GM10266 (cell line): ENCODE measurements around the gene JAZF1.
"Not testable (repeated sequence)": the region's sequence is repeated elsewhere in the genome, so short reads cannot be mapped to it uniquely, and the experiment has no call there.

Experiments used
- DNase-seq: peaks from one replicate; pipeline ENCODE4 v3.0.0; 2012; ENCODE audit errors: extremely low spot score
- TF ChIP-seq, protein P1 (sequence below): IDR thresholded peaks from 2 replicates; pipeline ENCODE4 v1.5.1; 2012; ENCODE audit warnings: mild to moderate bottlenecking, low read depth; ENCODE audit not compliant: control insufficient read depth, insufficient read depth; ENCODE audit errors: missing control alignments

Gene JAZF1

DNA sequence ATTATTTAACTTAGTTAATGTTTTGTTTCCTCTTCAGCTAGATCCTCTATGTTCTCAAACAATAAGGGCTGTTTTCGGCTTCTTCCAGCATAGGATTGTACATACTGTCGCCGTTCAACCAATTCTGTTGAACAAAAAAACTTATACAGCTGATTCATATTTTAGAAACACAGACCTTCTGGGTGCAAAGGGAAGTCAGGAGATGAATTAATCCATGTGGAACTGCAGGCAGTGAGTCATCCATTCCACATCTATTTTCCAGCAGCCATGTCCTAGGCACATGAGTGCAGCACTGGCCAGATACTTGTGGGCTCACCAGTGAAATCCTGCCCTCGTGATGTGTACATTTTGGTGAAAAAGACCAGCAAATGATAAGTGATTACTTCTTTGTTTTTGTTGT, 163.2 kb downstream of the JAZF1 start:
- TF ChIP-seq, protein P1, sequence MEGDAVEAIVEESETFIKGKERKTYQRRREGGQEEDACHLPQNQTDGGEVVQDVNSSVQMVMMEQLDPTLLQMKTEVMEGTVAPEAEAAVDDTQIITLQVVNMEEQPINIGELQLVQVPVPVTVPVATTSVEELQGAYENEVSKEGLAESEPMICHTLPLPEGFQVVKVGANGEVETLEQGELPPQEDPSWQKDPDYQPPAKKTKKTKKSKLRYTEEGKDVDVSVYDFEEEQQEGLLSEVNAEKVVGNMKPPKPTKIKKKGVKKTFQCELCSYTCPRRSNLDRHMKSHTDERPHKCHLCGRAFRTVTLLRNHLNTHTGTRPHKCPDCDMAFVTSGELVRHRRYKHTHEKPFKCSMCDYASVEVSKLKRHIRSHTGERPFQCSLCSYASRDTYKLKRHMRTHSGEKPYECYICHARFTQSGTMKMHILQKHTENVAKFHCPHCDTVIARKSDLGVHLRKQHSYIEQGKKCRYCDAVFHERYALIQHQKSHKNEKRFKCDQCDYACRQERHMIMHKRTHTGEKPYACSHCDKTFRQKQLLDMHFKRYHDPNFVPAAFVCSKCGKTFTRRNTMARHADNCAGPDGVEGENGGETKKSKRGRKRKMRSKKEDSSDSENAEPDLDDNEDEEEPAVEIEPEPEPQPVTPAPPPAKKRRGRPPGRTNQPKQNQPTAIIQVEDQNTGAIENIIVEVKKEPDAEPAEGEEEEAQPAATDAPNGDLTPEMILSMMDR = no peak
- DNase-seq = no peak

DNA sequence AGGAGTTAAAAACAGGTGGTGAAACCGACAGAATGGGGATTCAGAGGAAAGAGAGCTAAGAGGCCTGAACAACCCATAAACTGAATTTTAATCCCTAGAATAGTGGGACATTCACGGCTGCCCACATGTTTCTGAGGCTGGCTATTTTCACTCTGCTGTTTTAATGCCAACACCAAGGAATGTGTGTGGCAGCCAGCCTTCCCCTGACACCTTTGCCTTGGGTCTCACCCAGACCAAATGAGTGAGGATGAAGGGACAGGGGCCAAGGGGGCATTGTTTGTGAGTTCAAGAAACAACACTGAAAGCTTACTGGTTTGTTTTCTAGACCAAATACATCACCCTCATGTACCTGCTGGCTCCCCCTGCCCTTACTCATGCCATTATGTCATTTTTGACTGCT, 164.3 kb downstream of the JAZF1 start:
- DNase-seq = no peak
- TF ChIP-seq, protein P1 = no peak

DNA sequence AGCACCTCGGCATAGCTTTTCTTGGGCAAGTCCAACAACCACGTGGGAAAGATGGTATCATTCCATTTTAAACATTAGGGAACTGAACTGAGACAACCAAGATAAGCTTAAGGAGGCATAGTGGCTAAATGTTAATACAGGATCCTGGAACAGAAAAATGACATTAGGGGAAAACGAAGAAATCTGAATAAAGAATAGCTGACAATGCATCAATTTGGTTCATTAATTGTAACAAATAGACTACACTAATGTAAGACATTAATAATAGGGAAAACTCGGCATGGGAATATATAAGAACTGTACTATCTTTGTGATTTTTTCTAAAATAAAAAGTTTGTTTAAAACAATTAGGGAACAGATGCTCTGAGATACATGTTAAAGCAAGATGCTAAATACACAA, 165.4 kb downstream of the JAZF1 start:
- DNase-seq = no peak
- TF ChIP-seq, protein P1 = no peak

DNA sequence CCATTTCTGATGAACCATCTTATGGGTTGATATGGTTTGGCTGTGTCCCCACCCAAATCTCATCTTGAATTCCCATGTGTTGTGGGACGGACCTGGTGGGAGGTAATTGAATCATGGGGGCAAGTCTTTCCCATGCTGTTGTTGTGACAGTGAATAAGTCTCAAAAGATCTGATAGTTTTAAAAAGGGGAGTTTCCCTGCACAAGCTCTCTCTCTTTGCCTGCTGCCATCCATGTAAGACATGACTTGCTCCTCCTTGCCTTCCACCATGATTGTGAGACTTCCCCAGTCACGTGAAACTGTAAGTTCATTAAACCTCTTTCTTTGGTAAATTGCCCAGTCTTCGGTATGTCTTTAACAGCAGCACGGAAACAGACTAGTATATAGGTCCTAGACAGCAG, 166.3 kb downstream of the JAZF1 start:
- DNase-seq = not testable (repeated sequence)

DNA sequence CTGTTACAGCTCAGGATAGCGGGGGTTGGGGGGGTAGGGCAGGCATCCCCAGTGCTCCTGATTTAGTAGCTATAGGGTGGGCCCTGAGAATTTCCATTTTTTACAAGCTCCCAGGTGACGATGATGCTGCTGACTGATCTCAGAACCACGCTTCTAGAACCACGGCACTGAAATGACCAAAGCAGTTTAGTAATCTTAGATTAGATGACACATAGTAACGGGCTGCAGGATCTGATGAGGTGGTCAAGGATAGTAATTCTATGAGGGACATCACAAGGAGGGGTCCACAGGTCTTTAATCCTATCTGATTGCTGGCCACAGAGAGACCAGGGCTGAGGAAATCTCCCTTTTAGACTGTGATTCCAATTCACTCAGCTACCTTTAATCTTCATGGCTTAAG, 167.2 kb downstream of the JAZF1 start:
- TF ChIP-seq, protein P1 = no peak
- no peak for DNase-seq

DNA sequence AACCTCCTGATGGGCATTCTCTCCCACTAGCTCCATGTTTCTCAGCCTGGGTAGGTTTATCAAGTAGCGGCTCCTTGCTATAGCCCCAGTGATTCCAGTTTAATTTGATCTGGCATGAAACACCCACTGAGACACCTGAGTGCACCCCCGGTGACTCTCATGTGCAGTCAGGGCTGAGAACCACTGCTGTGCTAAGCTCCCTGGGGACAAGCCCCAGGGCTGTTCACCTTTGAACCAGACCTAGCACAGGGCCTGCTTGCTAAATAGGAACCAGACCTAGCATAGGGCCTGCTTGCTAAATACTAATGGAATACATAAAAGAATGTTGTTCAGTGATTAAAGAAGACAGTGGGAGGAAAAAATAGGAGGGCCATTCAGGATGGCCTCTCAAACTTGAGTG, 167.6 kb downstream of the JAZF1 start:
- TF ChIP-seq, protein P1 = no peak
- no peak for DNase-seq

DNA sequence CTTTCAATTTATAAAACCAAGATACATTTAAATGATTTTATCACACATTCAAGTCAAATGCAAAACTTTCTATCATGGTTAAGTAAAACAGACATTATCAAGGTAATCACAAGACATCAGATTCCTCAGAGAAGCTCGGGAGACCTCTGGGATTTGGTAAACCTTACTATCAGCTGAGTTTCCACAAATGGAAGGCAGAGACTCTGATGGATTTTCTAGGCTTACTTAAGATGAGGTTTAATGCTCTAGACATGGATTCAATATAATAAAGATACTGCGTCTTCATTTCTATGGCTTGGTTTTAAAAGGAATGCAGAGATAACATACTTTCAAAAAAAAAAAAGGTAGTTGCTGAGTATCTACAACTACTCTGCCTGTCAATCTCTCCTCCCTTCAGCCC, 171.7 kb downstream of the JAZF1 start:
- TF ChIP-seq, protein P1 = no peak
- no peak for DNase-seq

DNA sequence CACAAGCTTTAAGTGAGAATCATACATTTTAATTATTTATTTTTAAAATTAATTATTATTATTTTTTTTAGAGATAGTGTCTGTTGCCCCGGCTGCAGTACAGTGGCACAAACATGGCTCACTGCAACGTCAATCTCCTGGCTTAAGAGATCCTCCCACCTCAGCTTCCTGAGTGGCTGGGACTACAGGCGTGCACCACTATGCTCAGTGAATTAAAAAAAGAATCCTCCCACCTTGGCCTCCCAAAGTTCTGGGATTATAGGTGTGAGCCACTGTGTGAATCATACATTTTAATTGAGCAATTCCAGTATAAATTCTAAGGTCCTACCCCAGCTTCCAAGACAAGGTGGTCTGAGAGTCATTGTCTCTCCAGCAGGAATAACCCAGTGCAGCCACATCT, 172.4 kb downstream of the JAZF1 start:
- no peak for DNase-seq
- TF ChIP-seq, protein P1 = no peak
